DMS153 treated with DMSO at 0.1 percent for 48 hours (cell line): Measurements from ENCODE around the gene ITGAD.
"Not testable (repeated sequence)": the region's sequence is repeated elsewhere in the genome, so short reads cannot be mapped to it uniquely, and the experiment has no call there.

Experiments used
- DNase-seq: peaks from one replicate; lab custom pipeline; 2025; ENCODE audit not compliant: unreplicated experiment; lab: John Stamatoyannopoulos, UW

The ITGAD gene

DNA sequence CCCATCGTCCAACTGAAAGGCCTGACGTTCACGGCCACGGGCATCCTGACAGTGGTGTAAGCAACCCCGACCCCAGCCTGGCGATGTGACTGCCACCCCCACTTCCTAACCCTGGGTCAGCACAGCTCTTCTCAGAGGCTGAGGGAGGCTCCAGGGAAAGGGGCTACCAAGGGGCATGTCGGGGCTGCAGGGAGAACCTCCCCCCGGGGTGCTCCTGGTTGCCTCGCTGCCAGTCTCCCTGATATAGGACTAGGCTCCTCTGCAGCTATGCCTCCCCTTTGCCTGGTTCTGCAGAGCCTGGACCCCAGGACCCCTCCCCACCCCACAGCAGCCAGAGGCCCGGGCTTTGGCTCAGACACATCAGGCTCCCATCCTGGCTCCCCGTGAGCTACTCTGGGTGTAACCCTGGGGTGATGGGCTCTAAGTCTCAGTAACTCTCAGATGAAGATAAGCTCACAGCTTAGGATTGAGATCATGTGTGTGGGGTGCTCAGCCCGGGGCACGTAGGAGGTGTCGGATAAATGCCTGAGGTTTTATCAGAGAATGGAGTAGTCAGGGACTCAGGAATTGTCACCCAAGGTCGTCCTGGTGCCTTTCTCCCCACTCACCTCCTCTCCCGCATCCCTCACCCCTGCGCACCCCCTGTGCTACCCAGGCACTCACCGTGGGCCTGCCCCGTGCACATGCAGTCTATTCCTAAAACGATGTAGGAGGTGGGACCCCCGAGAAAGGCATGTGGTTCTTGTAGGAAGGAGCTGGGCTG, 10.6 kb downstream of the ITGAD start:
- DNase-seq, result no peak

DNA sequence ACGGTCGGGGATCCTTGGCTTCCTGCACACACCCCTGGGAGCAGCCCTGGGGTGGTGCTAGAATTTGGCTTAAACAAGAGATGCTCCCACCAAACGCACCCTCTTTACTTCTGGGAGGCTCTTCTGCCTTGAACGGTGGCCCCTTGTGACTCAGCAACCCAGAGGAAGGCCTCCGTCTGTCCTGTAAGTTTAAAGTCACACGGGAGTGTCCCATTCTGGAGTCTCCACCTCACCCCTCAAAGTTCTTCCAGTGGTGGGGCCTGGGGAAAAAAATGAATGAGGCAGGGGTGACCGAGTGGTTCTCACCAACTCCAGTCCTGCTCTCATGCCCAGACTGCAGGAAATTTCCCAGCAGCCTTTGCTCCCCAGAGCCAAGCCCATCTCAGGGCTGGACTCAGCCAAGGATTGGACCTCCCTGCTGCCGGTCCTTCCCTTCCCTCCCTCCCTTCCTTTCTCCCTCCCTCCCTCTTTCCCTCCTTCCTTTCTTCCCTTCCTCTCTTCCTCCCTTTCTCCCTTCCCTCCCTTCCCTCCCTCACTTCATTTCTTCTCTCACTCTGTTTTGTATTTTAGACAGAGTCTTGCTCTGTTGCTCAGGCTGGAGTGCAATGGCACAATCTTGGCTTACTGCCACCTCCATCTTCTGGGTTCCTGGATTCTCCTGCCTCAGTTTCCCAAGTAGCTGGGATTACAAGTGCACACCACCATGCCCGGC, 11.4 kb downstream of the ITGAD start:
- no peak for DNase-seq

DNA sequence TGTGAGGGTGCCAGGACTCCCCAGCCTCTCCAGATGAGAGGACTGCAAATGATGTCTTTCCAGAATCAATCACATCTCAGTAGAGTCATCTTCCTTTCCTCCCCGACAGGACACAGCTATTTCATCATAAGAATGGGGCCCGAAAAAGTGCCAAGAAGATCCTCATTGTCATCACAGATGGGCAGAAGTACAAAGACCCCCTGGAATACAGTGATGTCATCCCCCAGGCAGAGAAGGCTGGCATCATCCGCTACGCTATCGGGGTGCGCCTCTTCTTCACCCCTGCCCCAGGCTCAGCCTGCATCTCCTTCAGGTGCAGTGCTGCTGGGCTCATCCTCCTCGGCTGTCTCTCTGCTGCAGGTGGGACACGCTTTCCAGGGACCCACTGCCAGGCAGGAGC, 14.3 kb downstream of the ITGAD start:
- DNase-seq, result no peak

DNA sequence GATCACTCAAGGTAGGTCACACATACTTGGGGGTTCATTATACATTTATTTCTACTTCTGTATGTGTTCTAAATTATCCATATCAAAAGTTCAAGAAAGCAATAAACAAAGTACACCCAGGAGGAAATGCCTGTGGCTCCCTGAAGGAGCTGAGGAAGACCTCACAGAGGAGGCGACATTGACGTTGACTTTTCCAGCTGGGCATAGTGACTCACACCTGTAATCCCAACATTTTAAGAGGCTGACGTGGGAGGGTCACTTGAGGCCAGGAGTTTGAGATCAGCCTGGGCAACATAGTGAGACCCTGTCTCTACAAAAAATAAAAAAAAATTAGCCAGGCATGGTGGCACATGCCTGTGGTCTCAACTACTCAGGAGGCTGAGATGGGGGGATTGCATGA, 16.3 kb downstream of the ITGAD start:
- DNase-seq, result no peak

DNA sequence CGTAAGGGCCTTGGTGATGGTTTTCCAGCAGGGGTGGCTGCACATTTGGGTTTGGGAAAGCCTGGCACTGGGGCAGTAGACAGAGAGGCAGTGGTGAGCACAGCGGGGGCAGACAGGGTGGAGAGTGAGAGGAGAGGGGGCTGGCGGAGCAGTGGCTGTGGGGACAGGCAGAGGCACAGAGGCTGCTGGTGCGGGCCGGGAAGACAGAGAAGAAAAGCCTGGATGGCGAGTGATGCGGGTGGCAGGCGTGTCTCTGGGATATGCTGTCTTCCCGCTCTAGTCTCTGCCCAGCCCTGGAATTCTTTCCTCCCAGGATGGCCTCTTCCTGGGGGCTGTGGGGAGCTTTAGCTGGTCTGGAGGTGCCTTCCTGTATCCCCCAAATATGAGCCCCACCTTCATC, 16.9 kb downstream of the ITGAD start:
- no peak for DNase-seq

DNA sequence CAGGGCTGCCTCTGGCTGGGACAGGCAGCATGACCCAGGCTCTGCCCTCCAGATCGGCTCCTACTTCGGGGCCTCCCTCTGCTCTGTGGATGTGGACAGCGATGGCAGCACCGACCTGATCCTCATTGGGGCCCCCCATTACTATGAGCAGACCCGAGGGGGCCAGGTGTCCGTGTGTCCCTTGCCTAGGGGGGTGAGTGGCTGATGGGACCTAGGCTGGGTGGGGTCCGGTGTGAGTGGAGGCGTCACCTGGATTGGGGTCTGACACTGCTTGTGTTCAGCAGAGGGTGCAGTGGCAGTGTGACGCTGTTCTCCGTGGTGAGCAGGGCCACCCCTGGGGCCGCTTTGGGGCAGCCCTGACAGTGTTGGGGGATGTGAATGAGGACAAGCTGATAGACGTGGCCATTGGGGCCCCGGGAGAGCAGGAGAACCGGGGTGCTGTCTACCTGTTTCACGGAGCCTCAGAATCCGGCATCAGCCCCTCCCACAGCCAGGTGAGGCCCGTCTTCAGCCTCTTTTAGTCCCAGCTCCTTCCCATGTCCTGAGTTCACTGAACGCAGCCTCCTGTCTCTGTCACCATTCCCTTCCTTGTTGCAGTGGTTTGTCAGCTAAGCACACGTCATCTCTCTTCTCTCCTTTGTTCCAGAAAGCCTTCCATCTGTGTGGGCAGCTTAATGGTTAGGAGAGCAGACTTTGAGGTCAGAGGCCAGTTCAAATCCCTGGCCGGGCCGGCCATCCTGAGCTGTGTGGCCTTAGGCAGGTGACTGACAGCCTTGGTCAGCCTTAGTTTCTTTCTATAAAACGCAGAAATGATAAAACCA, 18.1 kb downstream of the ITGAD start:
- DNase-seq, result no peak

DNA sequence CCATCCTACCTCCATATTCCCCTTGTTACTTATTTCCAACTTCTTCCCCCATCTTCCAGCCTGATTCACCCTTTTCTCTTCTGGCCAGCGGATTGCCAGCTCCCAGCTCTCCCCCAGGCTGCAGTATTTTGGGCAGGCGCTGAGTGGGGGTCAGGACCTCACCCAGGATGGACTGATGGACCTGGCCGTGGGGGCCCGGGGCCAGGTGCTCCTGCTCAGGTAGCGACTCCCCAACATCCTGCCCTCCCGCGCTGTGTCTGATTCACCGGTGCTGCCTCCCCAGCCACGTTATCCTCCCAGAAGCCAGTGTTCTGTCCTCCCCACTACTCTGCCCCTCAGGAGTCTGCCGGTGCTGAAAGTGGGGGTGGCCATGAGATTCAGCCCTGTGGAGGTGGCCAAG, 19.6 kb downstream of the ITGAD start:
- no peak for DNase-seq

DNA sequence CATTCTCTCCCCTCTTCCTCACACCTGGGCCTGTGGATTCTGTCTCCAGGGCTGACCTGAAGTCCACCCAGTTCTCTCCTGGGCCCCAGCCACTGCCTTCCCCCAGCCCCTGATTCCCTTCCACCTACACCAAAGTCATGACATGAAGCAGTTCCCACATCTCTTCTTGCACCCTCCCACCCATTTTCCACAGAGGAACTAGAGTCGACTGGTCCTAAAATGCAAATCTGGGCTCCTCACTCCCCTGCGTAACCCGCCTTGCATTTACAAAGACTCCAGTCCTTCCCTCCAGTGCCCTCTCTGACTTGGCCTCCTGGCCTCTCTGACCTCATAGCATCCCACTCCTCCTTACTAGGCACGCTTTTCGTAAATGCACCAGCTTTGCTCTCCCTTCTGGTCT, 20.2 kb downstream of the ITGAD start:
- DNase-seq, result no peak

DNA sequence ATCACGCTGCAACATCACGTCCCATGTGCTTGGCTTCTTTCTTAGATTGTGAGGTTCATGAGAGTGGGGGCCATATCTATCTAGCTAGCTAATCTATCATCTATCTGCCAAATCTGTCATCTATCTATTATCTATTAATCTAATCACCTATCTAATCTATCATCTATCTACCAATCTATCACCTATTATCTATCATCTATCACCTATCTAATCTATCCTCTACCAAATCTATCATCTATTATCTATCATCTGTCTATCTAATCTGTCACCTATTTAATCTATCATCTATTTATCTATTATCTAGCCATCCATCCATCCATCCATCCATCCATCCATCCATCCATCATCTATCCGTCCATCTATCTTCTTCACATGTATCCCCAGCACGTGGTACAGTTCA, 20.8 kb downstream of the ITGAD start:
- no peak for DNase-seq

DNA sequence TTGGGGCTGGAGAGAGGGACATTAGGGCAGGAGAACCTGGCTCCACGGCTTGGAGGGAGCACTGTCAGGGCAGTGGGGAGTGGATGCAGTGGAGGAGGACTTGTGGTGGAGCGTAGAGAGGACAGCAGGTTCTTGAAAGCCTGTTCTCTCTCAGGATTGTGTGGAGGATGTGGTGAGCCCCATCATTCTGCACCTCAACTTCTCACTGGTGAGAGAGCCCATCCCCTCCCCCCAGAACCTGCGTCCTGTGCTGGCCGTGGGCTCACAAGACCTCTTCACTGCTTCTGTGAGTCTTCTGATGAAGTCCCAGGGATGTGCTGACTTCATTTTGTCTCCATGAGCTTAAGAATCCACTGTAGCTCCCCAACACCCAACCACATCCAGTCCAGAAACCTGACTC, 21.6 kb downstream of the ITGAD start:
- no peak for DNase-seq

DNA sequence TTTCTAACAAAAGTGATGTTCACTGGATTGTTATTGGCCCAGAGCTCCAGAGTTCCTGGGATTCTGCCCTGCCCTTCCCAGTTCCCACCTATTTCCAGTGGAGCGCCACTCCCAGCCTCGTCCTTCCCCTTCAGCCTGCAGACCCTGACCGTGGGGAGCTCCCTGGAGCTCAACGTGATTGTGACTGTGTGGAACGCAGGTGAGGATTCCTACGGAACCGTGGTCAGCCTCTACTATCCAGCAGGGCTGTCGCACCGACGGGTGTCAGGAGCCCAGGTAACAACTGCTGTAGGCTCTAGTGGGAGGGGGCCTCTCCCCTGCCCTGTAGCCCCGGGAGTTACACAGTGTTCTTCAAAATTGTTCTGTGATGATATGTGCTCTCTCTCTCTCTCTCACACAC, 23.2 kb downstream of the ITGAD start:
- DNase-seq, result no peak

DNA sequence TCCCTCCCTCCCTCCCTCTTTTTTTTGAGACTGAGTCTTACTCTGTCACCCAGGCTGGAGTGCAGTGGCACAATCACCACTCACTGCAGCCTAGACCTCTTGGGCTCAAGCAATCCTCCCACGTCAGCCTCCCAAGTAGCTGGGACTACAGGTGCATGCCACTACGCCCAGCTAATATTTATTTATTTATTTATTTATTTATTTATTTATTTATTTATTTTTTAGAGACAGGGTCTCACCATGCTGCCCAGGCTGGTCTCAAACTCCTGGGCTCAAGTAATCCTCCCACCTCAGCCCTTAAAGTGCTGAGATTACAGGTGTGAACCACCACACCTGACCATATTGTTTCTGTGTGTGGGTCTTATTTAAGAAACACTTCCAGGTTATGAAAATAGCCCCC, 23.9 kb downstream of the ITGAD start:
- not testable (repeated sequence) for DNase-seq

DNA sequence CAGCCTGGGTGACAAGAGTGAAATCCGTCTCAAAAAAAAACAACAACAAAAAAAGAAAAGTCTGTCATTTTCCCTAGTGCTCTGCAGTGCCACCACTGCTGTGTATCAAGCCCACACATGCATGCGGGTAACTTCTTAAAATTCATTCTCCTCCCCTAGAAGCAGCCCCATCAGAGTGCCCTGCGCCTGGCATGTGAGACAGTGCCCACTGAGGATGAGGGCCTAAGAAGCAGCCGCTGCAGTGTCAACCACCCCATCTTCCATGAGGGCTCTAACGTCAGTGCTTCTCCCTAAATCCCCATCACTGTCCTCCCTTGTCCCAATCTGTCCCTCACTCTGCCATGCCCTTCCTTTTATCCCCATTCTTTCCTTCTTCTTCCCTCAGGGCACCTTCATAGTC, 24.8 kb downstream of the ITGAD start:
- DNase-seq, result no peak

DNA sequence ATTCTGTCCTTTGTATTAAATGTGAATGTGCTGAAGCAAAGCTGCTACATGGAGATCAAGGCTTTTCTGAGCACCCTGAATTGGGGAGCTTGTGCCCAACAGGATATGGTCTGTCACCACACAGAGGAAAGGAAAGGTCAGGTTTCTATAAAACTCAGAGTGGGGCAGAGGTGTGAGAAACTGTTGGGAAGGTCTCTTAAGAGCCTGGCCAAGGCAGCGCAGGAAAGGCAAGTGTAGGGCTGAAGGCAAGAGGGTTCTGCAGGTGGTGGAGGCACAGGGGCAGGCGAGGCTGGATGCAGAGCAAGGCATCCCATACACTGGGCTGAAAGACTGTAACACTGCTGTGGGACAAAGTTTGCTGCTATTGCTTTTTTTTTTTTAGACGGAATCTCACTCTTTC, 26.9 kb downstream of the ITGAD start:
- no peak for DNase-seq

DNA sequence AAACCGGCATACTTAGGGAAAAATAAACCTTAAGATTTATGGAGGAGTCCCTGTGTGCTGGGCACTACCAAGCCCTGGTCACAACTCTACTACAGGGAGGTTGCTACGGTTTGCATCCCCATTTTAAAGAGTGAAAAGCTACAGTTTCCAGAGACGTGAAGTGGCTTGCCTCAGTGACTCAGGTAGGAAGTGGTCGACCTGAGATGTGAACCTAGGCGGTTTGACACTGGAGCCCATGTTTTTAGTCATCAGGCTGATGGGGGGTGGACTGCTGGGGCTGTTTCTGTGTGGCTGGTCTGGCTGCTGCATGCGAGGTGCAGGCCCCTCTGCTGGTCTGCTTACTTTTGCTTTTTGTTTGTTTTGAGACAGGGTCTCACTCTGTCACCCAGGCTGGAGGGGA, 28.5 kb downstream of the ITGAD start:
- DNase-seq, result no peak

DNA sequence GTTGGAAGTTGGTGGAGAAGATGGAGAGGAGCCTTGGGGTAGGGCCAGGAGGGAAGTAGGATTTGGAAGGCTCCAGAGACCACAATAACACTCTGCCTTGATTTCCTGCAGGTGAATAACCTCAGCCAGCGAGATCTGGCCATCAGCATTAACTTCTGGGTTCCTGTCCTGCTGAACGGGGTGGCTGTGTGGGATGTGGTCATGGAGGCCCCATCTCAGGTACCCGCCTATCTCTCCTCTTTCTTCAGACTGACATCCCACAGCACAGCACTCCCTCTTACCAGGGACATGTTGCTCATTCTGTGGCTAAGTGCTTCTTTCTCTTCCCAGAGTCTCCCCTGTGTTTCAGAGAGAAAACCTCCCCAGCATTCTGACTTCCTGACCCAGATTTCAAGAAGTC, 30.1 kb downstream of the ITGAD start:
- no peak for DNase-seq

DNA sequence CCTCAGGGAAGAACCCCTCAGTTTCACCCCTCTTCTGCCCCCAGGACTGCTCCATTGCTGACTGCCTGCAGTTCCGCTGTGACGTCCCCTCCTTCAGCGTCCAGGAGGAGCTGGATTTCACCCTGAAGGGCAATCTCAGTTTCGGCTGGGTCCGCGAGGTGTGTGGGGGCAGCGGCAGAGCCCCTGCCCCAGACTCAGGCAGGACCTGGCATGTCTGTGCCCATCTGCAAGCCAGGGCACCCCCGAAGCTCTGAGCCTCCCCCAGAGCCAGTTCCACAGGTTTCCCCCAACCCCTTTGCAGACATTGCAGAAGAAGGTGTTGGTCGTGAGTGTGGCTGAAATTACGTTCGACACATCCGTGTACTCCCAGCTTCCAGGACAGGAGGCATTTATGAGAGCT, 30.7 kb downstream of the ITGAD start:
- no peak for DNase-seq

DNA sequence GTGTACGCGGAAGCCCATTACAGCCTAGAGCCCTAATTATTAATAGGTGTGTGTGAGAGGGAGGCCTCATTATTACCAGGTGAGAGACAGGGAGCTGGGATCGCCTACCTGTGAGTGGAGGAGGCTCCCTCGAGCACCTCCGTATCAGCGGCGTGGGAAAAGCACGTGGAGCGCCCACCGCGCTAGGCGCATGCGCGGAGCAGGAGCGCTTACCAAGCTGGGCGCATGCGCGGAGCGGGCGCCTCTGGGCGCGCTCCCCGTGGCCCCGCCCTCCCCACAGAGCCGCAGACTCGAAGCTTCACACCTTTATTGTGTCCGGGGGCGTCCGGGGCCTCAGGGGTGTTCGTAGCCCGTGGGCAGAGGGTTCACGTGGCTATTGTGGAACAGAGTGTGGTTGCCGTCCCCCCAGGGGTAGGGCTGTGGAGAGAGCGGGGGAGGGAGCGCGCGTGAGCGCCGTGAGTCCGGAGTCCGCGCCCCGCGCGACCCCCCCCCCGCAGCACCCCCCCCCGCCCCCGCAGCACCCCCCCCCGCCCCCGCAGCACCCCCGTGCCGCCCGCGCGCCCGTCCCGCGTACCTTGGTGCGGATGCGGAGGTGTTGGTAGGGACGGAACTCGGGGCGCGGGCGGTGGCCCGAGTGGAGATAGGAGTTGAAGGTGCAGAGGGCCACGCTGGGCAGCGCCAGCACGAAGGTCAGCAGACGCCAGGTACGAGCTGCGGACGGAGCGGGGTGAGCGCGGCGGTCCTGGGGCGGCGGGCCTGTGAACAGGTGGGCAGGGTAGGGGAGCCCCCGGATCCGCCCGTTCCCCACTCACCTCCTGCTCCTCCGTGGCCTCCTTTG, 34.5 kb downstream of the ITGAD start:
- DNase-seq, result no peak

DNA sequence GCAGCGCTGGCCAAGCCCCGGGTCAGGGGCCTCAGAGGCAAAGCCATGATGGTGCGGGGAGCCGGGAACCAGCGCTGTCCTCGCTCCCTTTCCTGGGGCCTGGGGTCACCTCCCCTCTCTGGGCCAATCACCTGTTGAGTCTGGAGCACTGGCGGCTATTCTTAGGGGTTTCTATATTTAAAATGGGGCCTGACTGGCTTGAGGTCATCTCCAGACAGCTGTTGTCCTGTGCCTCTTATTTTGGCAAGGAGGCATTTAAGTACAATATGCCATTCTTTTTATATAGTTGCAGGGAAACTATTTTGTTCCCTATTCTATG, 35.1 kb downstream of the ITGAD start, which contains the start of gene COX6A2:
Gene COX6A2 (minus strand): TSS at position 82 of the 319 bp plus-strand sequence. CDS start 35 bp downstream, at position 47.
- DNase-seq, result no peak

DNA sequence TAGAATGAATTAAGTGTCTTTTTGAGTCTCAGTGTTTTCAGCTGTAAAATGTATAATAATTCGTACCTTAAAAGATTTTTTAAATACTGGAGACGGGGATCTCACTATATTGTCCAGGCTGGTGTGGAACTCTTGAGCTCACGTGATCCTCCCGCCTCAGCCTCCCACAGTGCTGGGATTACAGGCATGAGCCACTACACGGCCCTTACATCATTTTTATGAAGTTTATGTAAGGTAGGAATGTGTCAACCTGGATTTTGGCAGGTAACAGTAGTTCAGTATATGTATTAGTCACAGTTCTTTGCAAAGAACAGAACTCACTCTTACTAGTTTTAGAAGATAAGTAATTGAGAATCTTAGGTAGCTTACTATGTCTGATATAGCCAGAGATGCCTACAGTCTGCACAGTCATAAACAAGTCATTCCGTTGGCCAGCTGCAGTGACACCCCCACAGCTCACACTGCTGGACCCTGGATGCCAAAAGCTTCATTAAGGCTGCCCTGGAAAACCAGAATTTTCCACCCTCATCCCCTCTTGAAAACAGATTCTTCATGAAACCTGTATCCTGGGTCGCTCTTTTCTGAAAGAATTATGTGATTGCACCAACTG, 35.6 kb downstream of the ITGAD start:
- no peak for DNase-seq

DNA sequence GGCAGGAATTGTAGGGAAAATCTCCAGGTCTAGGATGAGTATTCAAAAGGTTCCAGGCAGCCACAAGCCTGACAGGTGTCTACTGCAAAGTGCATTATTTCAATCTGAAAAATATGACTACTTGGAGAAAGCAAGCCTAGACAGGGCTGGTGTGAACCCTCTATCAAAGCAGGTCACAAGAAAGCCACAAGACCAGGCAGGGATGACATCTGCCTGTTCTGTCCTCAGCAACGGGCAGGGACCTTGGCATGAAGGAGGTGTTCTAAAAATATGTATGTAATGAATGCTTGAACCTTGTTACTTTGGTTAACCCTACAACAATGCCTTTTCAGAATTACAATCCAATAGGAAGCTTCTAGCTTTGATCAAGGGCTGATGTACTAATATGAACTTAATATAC, 36.2 kb downstream of the ITGAD start:
- DNase-seq, result no peak
